Left hindlimb (tissue), 1 donor: ENCODE results near the gene CYP2A7.
"Not testable (repeated sequence)": the region's sequence is repeated elsewhere in the genome, so short reads cannot be mapped to it uniquely, and the experiment has no call there.

Experiments used
- DNase-seq: peaks from one replicate; pipeline ENCODE4 v3.0.0-alpha.2; 2018

Gene CYP2A7

DNA sequence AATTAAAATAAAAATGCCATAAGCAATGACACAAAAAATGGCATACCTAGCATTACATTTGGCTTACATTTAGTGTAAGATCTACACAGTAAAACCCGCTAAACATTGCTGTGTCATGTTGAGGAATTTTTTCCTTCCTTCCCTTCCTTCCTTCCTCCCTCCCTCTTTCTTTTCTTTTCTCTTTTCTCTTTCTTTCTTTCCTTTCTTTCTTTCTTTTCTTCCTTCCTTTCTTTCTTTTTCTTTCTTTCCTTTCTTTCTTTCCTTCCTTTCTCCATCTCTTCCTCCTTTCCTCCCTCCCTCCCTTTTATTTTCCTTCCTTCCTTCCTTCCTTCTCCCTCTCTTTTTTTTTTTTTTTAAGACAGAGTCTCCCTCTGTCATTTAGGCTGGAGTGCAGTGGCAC lies 43.6 kb downstream of the CYP2A7 start:
- not testable (repeated sequence) for DNase-seq

DNA sequence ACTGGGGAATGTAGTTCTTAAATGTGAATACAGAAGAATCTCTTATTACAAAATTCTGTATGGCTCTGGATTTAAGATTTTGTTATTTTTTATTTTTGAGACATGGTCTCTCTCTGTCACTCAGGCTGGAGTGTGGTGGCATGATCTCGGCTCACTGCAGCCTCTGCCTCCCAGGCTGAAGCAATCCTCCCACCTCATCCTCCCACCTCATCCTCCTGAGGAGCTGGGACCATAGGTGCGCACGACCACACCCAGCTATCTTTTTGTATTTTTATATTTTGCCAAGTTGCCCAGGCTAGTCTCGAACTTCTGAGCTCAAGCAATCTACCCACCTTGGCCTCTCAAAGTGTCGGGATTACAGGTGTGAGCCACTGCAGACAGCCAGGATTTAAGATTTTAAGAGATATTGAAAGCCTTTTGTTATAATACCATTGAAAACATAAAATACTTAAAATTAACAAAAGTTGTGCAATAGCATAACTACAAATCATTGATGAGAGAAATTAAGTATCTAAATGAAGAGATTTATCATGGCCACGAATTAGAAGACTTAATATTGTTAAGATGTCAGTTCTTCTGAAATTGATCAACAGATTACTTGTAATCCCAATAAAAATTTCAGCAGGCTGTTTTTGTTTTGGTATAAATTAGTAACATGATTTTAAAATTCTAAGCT lies 45.1 kb downstream of the CYP2A7 start:
- no peak for DNase-seq

DNA sequence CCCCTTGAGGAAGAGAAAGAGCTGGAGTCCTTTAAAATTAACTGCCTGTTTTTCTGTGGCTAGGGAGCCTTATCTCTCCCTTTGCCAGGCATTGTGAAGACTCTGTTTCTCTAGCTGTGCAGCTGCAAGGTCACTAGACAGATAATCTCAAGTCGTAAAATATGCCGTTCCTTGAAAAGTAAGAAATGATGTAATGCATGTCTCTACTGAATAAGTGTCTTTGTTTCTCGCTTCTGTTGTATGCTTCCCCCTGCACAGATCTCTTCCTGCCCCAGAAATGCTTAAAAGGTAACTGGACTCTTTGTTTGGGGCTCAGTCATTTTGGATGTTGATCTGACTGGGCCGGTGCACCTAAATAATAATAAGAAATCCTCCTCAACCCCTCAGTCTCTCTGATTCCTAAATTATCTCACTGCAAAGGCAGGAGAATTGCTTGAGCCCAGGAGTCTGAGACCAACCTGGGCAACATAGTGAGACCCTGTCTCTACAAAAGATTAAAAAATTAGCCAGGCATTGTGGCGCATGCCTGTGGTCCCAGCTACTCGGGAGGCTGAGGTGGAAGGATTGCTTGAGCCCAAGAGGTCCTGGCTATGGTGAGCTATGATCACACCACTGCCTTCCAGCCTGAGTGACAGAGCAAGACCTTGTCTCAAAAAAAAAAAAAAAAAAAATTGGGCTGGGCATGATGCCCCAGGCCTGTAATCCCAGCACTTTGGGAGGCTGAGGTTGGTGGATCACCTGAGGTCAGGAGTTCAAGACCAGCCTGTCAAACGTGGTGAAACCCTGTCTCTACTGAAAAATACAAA lies 48.1 kb downstream of the CYP2A7 start:
- not testable (repeated sequence) for DNase-seq

DNA sequence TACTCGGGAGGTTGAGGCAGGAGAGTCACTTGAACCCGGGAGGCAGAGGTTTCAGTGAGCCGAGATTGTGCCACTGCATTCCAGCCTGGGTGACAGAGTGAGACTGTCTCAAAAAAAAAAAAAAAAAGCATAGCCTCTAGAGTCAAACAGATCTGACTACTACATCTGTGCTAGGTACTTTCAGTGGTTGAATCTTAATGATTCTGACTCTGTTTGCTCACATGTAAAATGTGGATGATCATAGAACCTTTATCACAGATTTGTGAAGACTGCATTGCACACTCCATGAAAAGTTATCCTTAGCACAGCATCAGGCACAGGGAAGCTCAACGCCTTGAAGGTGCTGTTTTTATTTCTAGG lies 49.6 kb downstream of the CYP2A7 start:
- not testable (repeated sequence) for DNase-seq

DNA sequence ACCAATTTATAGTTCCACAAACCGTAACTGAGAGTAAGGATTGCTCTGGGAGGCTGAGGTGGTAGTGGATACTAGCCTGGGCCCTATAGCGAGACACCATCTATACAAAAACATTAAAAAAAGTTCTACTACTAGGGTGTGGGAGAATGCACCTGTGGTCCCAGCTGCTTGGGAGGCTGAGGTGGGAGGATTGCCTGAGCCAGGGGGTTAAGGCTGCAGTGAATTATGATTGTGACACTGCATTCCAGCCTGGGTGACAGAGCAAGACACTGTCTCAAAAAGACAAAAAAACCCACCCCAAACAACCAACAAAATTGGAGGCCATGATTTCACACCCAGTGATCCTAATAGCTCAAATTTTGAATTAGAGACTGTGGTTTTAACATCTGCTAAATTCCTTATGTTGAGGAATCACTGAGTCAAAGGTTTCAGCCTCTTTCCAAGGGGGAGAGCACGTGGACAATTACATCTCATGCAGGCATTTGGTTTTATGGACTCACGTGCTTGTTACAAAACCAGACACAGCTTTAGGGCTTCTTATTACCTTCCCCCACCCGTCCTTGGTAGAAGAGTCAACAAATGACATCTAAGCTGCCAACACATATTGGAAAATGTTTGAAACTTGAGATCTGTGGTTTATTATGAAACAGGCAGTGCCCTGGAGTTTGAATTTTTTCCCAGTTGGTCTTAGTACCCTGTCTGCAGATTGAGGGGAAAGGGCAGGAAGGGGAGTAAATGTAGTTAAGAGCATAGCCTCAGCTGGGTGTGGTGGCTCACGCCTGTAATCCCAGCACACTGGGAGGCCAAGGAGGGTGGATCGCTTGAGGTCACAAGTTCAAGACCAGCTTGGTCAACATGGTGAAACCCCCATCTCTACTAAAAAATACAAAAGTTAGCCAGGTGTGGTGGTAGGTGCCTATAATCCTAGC lies 50.3 kb downstream of the CYP2A7 start:
- DNase-seq: no peak

DNA sequence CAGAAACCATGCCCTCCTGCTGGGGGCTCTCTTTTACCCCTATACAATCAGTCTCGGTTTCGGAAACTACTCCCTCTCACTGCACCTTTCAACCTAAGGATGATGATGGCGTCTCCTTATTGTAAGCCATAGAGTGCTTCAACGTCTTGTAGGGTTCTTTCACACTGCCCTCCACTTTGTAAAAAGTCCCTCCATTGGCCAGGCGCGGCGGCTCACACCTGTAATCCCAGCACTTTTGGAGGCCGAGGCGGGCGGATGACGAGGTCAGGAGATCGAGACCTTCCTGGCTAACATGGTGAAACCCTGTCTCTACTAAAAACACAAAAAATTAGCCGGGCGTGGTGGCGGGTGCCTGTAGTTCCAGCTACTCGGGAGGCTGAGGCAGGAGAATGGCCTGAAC lies 51.3 kb downstream of the CYP2A7 start:
- not testable (repeated sequence) for DNase-seq

DNA sequence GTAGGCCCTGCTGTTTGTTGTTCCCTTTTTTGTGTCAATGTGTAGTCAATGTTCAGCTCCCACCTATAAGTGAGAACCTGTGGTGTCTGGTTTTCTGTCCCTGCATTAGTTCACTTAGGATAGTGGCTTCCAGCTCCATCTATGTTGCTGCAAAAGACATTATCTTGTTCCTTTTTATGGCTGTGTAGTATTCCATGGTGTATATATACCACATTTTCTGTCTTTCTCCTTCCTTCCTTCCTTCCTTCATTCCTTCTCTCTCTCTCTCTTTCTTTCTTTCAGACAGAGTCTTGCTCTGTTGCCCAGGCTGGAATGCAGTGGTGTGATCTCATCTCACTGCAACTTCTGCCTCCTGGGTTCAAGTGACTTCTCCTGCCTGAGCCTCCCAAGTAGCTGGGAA lies 52.8 kb downstream of the CYP2A7 start:
- DNase-seq: no peak

DNA sequence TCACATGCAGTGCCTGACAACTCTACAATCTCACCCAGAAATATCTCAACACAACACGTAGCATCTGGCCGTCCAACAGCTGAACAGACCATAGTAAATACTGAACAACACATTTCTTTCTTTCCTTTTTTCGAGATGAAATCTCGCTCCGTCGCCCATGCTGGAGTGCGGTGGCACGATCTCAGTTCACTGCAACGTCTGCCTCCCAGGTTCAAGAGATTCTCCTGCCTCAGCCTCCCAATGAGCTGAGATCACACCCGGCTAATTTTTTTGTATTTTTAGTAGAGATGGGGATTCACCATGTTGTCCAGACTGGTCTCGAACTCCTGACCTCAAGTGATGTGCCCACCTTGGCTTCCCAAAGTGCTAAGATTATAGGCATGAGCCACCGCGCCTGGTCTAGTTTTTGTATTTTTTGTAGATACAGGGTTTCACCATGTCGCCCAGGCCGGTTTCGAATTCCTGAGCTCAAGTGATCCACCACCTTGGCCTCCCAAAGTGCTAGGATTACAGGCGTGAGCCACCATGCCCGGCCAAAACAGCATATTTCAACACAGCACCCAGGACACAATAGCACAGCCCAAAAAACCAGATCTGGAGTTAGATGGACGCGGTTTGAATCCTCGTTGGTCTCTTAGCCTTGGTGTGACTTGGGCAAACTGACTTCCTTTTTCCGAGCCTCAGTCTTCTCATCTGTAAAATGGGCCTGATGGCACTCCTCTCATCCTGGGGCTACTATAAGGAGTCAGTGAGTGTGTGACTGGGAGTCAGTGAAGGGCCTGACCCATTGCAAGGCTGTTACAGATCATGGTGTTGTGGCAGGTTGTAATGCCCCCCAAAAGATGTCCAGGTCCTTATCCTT lies 54.4 kb downstream of the CYP2A7 start:
- DNase-seq: no peak

DNA sequence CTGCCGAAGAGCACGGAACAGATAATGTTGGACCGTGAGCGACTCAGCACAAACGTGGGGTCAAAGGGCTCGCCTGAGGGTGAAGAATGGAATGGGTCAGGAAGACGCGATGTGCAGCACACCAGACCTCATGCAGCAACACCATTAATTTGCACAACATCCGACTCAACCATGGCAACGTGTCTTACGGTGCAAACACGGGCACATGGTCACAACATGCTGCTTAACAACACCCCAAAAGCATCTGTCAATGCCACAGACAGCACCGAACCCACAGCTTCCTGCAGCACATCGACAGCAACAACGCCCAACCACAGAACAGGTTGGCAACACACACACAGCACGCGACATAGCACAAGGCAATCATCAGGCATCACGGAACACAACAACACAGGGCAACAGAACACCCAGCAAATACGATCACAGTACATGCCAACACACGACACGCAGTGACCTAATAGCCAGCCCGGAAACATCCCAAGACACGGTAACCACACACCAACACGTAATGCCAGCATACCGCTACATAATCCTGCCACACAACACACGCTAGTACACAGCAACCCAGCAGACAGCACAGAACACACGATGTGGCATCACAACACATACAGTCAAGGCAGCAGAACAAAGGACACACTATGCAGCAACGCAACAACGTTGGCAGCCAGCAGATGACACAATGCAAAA lies 55.2 kb downstream of the CYP2A7 start:
- not testable (repeated sequence) for DNase-seq

DNA sequence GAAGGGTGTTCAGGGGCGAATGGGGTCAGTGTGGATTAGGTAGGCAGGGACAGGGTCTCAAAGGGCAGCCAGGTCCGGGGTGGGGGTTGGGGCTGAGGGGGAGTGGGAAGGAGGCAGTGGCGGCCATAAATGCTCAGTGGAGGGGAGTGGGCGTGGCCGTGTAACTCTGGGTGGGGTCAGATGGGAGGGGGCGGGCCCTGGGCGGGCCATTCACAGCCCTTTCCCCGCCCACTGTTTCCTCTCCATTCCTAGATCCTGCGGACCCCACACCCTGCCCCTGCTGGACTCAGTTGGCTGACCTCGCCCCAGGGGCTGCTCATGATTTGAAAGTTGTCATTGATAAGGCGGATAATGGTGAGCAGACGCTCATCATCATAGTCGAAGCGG lies 55.7 kb downstream of the CYP2A7 start:
- DNase-seq: not testable (repeated sequence)

DNA sequence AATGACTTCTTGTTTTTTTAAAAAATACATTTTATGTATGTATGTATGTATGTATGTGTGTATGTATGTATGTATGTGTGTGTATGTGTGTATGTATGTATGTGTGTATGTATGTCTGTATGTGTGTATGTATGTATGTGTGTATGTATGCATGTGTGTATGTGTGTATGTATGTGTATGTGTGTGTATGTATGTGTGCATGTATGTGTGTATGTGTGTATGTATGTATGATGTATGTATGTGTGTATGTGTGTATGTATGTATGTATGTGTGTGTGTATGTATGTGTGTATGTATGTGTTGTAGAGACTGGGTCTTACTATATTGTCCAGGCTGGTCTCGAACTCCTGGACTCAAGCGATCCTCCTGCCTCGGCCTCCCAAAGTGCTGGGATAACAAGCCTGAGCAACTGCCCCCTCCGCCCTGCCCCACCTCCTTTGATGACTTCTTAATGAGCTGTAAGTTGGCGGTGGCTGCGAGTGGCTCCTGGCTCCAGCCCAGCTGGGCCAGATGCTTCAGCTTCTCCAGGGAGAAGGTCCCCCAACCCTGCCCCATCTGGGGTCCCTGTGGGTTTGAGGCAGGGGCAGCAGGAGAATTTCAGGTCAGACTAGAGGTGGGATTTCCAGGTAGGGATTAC lies 56.5 kb downstream of the CYP2A7 start:
- DNase-seq: not testable (repeated sequence)
